Thoracic aorta (tissue), 2 donors: ENCODE measurements around the gene TSC1. TPM values are rescaled to one million over a fixed set of nuclear protein-coding genes. Genes with fewer than 3 reads are reported as not detected.

ENCODE experiments used
- ATAC-seq: fragments of 150-250 bp; one replicate; pipeline ENCODE4 v1.8.0; 2017; ENCODE audit warnings: low read depth; ENCODE audit not compliant: insufficient number of reproducible peaks, low FRiP score
- DNase-seq: peaks from one replicate; pipeline ENCODE4 v3.0.0-alpha.2; 2020; ENCODE audit warnings: low spot score
- H3K27ac ChIP-seq, 2 donors: fragments of 200-600 bp; sonication (generic); 1 replicate in 1 of 2; 2 replicates in 1 of 2; pipeline ENCODE4 v1.5.1; 2016; ENCODE audit warnings: mild to moderate bottlenecking in 2 of 2, moderate library complexity in 2 of 2
- H3K27me3 ChIP-seq: fragments of 200-600 bp; sonication (generic); replicated peaks from 2 replicates; pipeline ENCODE4 v1.6.0; 2016; ENCODE audit warnings: mild to moderate bottlenecking; ENCODE audit not compliant: insufficient read depth
- H3K36me3 ChIP-seq: fragments of 200-600 bp; sonication (generic); one replicate; pipeline ENCODE4 v1.5.1; 2016
- H3K4me1 ChIP-seq, 2 donors: fragments of 200-600 bp; sonication (generic); 1 replicate in 1 of 2; 2 replicates in 1 of 2; pipeline versions ENCODE4 v1.5.1 to v1.6.0; 2016; ENCODE audit warnings: low read depth in 2 of 2, mild to moderate bottlenecking in 1 of 2; ENCODE audit not compliant: control insufficient read depth in 1 of 2
- H3K4me3 ChIP-seq: fragments of 200-600 bp; sonication (generic); 2 replicates; pipeline ENCODE4 v1.5.1; 2016; ENCODE audit warnings: mild to moderate bottlenecking
- H3K9me3 ChIP-seq: fragments of 200-600 bp; sonication (generic); 2 replicates; pipeline ENCODE4 v1.5.1; 2016
- CTCF ChIP-seq: fragments of 200-600 bp; sonication (generic); IDR thresholded peaks from one replicate; pipeline ENCODE4 v1.5.1; 2019; ENCODE audit warnings: antibody characterized with exemption
- total RNA-seq, 2 donors: library from RNA; depleted of rRNA; stranded (reverse); fragments of >200 nt; gene quantifications; one replicate each; pipeline versions ENCODE4 v1.1.0 to v1.2.3, GENCODE V29; 2016

Gene TSC1
- total RNA-seq, 2 donors from 2014 or later, result 36.1 to 65.4 TPM

- Histone ChIP-seq H3K27me3 (no peaks in the 10 kb centered on the region), H3K4me1 (no peaks in the 10 kb centered on the region), H3K36me3 (no peaks in the 10 kb centered on the region), H3K27ac (no peak overlapping the region), H3K4me3 (no peak overlapping the region), H3K9me3 (no peaks in the 10 kb centered on the region)
- ATAC-seq, result no peak
- no peak for TF ChIP-seq CTCF
- no peak for DNase-seq
Observed at GRCh38 chr9:132980157-132980556, 35.7 kb upstream of the TSC1 start.

- TF ChIP-seq CTCF, result no peak
- no peak within 1 kb of the TSS for H3K4me3 ChIP-seq
- ATAC-seq (no peak), DNase-seq (no peak)
- H3K4me1 ChIP-seq, result no peaks in the 10 kb centered on the region
- no peaks in the 10 kb centered on the region for H3K27me3 ChIP-seq
- no peaks in the 10 kb centered on the region for H3K9me3 ChIP-seq
- no peak within 1 kb of the TSS for H3K27ac ChIP-seq
- no peaks in the 10 kb centered on the region for H3K36me3 ChIP-seq
Observed at GRCh38 chr9:132978451-132979131, 34.2 kb upstream of the TSC1 start, which contains the start of gene GFI1B. Gene GFI1B (plus strand): TSS chr9:132978694. CDS start chr9:132986679, 7,985 bp downstream.

GRCh38 chr9:132978112-132978450, 33.7 kb upstream of the TSC1 start:
- Histone ChIP-seq H3K4me1 (no peaks in the 10 kb centered on the region), H3K27me3 (no peaks in the 10 kb centered on the region), H3K9me3 (no peaks in the 10 kb centered on the region), H3K4me3 (no peak overlapping the region), H3K36me3 (no peaks in the 10 kb centered on the region), H3K27ac (no peak overlapping the region)
- ATAC-seq, result no peak
- DNase-seq, result no peak
- no peak for TF ChIP-seq CTCF

GRCh38 chr9:132976571-132976970, 32.2 kb upstream of the TSC1 start:
- TF ChIP-seq CTCF, result no peak
- ATAC-seq (no peak), DNase-seq (no peak)
- Histone ChIP-seq H3K4me1 (no peaks in the 10 kb centered on the region), H3K9me3 (no peaks in the 10 kb centered on the region), H3K36me3 (no peaks in the 10 kb centered on the region), H3K4me3 (no peak overlapping the region), H3K27ac (no peak overlapping the region), H3K27me3 (no peaks in the 10 kb centered on the region)

- no peaks in the 10 kb centered on the region for H3K9me3 ChIP-seq
- no peak overlapping the region for H3K27ac ChIP-seq
- TF ChIP-seq CTCF, result no peak
- H3K4me3 ChIP-seq, result no peak overlapping the region
- H3K27me3 ChIP-seq, result no peaks in the 10 kb centered on the region
- H3K4me1 ChIP-seq, result no peaks in the 10 kb centered on the region
- ATAC-seq, result no peak
- DNase-seq, result no peak
- H3K36me3 ChIP-seq, result no peaks in the 10 kb centered on the region
Observed at GRCh38 chr9:132975961-132976360, 31.5 kb upstream of the TSC1 start.
